Gastroesophageal sphincter (tissue), 4 donors: Measurements from ENCODE around the gene XRCC3. TPM values are rescaled to one million over a fixed set of nuclear protein-coding genes. Genes with fewer than 3 reads are reported as not detected.
A peak's percentile ranks its signal among the peaks of the same experiment; 100 is the strongest.

Experiments
- ATAC-seq: fragments of 150-250 bp; one replicate; pipeline ENCODE4 v1.9.1; 2016; ENCODE audit warnings: mild to moderate bottlenecking, moderate library complexity
- H3K27ac ChIP-seq, 4 donors: fragments of 200-600 bp; sonication (generic) in 3 of 4; 1 replicate in 3 of 4; 2 replicates in 1 of 4; pipeline ENCODE4 v1.5.1; 2016 to 2019
- H3K27me3 ChIP-seq: fragments of 200-600 bp; sonication (generic); one replicate; pipeline ENCODE4 v1.5.1; 2019
- H3K36me3 ChIP-seq, 2 donors: fragments of 200-600 bp; sonication (generic); one replicate each; pipeline ENCODE4 v1.5.1; 2019; ENCODE audit warnings: control low read depth in 1 of 2
- H3K4me1 ChIP-seq, 3 donors: fragments of 200-600 bp; sonication (generic); 1 replicate in 2 of 3; 2 replicates in 1 of 3; pipeline ENCODE4 v1.5.1; 2016 to 2019; ENCODE audit warnings: control low read depth in 2 of 3
- H3K4me3 ChIP-seq, 2 donors: fragments of 200-600 bp; sonication (generic); one replicate each; pipeline ENCODE4 v1.5.1; 2019; ENCODE audit warnings: mild to moderate bottlenecking in 1 of 2, moderate library complexity in 1 of 2
- H3K9me3 ChIP-seq, 3 donors: fragments of 200-600 bp; sonication (generic); one replicate each; pipeline ENCODE4 v1.5.1; 2017 to 2019; ENCODE audit warnings: control low read depth in 2 of 3
- EP300 ChIP-seq: sonication (generic); formaldehyde crosslinking; IDR thresholded peaks from one replicate; pipeline ENCODE4 v1.6.1; 2017; ENCODE audit warnings: antibody characterized with exemption, mild to moderate bottlenecking
- POLR2A ChIP-seq, 2 donors: fragments of 450-650 bp; IDR thresholded peaks; one replicate each; pipeline ENCODE4 v1.6.1; 2017; ENCODE audit warnings: antibody characterized with exemption in 2 of 2, mild to moderate bottlenecking in 2 of 2, moderate library complexity in 1 of 2
- POLR2AphosphoS5 ChIP-seq: sonication (generic); formaldehyde crosslinking; IDR thresholded peaks from one replicate; pipeline ENCODE4 v1.6.1; 2017; ENCODE audit warnings: antibody characterized with exemption
- WGBS, 2 donors: methylation state at CpG; one replicate each; pipeline ENCODE4 v1.1.5; 2018; ENCODE audit warnings: low coverage in 1 of 2; 5-methylcytosine and 5-hydroxymethylcytosine counted together
- total RNA-seq, 4 donors: library from RNA; depleted of rRNA; stranded (reverse); fragments of >200 nt; gene quantifications; one replicate each; pipeline ENCODE4 v1.1.0, GENCODE V29; 2016
- TF ChIP-seq, protein P1 (sequence below), 4 experiments: fragments of 200-600 bp in 2 of 4; fragments of 450-650 bp in 2 of 4; sonication (generic) in 1 of 4; IDR thresholded peaks; one replicate each; pipeline ENCODE4 v1.5.1; 2017 to 2019; ENCODE audit warnings: antibody characterized with exemption in 4 of 4, mild to moderate bottlenecking in 2 of 4, moderate library complexity in 2 of 4

The XRCC3 gene
- total RNA-seq, 4 donors from 2014 or later = 1.2 to 7.8 (median 3.6) TPM

DNA sequence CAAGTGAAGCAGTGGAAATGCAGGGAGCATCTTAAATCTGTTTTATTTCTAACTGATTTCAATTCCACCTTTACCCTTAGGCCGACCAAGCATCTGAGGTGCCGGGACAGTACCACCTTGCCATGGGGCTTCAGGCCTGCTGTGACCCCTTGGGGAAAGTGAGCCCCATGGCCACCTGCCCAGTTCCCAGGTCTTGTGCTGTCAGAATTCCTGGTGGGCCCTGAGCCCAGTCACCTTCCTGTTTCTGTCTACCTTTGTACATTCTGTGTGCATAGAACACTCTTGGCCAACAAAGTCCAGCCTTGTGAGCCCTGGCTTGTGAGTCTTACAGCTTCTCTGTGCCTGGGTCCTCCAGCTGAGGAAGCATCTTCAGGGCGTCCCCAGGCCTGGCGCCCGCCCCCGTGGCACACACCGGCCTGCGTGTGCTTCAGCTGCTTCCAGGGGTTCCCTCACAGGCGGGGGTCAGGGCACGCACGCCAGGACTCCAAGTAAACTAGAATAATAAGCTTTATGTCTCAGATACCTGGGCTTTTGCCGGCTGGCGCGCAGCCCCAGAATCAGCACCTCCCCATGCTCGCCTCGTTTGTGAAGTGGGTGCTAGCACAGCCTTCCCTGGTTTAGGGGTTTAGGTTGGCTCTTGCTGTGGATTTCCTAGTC, 10.6 kb upstream of the XRCC3 start:
- 89% methylated on average over 2 of the region's 16 CpGs; no CpG with 5 or more reads in 1 of the 2 donors for WGBS, 2 donors
- H3K4me1 ChIP-seq = peaks cover 9 to 100% (median 37%) of the 10 kb centered on the region in 3 donors
- peak overlapping the region in 3 of 4 donors; percentile 85 to 98 (median 90) for H3K27ac ChIP-seq

DNA sequence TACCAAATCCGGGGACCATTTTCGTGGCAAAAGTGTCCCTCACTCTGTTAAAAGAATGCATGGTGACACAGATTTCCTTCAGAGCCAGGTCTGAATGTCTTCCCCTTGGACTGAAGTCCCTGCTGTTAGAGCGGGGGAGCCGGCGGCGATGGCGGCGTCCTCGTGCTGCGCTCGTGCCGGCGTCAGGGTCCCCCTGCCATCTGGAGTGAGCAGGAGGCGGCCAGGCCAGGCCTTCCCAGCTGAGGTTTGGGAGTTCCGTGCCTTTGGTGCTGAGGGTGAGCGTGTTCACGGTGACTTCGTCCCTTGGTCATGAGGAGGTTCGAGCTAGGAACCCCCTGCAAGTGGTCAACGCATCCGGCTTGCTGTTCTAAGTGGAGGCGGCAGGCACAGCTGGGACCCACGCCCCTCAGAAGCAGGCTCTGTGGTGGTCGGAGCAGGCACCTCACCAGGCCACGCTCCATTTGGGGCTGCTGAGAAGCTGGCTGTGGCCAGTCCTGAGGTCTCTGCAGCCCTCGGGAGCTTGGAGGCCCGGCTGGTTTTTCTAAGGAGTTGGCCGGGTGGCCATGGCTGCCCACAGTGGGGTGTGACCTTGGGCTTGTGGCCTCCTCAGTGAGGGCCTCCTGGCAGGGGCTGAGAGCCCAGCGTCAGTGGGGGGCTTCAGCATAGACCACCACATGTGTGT, 9.9 kb upstream of the XRCC3 start:
- no peaks in the 10 kb centered on the region for H3K9me3 ChIP-seq
- peaks cover 9 to 100% (median 37%) of the 10 kb centered on the region in 3 donors for H3K4me1 ChIP-seq
- no peak for ATAC-seq
- peaks cover 0 to 53% of the 10 kb centered on the region in 2 donors for H3K36me3 ChIP-seq
- H3K27me3 ChIP-seq = no peaks in the 10 kb centered on the region
- TF ChIP-seq EP300 (no peak), POLR2A (IDR thresholded peaks at IDR 0.05) (no peak), POLR2AphosphoS5 (no peak)
- TF ChIP-seq, protein P1, sequence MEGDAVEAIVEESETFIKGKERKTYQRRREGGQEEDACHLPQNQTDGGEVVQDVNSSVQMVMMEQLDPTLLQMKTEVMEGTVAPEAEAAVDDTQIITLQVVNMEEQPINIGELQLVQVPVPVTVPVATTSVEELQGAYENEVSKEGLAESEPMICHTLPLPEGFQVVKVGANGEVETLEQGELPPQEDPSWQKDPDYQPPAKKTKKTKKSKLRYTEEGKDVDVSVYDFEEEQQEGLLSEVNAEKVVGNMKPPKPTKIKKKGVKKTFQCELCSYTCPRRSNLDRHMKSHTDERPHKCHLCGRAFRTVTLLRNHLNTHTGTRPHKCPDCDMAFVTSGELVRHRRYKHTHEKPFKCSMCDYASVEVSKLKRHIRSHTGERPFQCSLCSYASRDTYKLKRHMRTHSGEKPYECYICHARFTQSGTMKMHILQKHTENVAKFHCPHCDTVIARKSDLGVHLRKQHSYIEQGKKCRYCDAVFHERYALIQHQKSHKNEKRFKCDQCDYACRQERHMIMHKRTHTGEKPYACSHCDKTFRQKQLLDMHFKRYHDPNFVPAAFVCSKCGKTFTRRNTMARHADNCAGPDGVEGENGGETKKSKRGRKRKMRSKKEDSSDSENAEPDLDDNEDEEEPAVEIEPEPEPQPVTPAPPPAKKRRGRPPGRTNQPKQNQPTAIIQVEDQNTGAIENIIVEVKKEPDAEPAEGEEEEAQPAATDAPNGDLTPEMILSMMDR (IDR thresholded peaks at IDR 0.05) = no peak
- peak overlapping the region in 3 of 4 donors; percentile 85 to 98 (median 90) for H3K27ac ChIP-seq
- no peak overlapping the region for H3K4me3 ChIP-seq
- WGBS, 2 donors = 80% methylated on average over 1 of the region's 29 CpGs; no CpG with 5 or more reads in 1 of the 2 donors

More for the DNA sequence above, 10.6 kb upstream of the XRCC3 start:
- TF ChIP-seq POLR2A (IDR thresholded peaks at IDR 0.05) (no peak), EP300 (no peak), POLR2AphosphoS5 (no peak)
- TF ChIP-seq, protein P1 (IDR thresholded peaks at IDR 0.05) = no peak
- Histone ChIP-seq H3K4me3 (no peak overlapping the region), H3K9me3 (no peaks in the 10 kb centered on the region), H3K36me3 (peaks cover 0 to 60% of the 10 kb centered on the region in 2 donors), H3K27me3 (no peaks in the 10 kb centered on the region)
- no peak for ATAC-seq

DNA sequence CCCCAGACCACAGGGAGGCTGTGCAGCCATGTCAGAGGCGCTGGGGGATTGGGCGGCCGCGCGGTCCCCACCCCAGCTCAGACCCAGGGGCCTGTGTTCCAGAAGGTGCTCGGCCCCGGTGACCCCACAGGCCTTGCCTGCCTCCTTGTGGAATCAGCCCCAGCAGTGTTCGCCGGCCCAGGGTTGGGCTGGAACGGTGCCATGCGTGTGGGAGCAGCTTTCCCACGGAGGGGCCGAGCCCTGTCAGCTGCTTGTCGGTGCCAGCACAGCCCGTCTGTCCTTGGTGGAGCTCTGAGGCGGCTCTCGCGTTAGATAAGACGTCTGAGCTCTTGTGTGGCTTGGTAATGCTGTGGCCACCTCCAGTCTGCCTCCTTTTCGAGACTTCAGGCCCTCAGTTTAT, 8.9 kb upstream of the XRCC3 start:
- Histone ChIP-seq H3K36me3 (peaks cover 0 to 43% of the 10 kb centered on the region in 2 donors), H3K4me3 (peak overlapping the region in 1 of 2 donors; percentile 18), H3K27me3 (no peaks in the 10 kb centered on the region), H3K27ac (peak overlapping the region; percentile 75 to 98 (median 88)), H3K9me3 (no peaks in the 10 kb centered on the region), H3K4me1 (peaks cover 9 to 100% (median 41%) of the 10 kb centered on the region in 3 donors)
- ATAC-seq = peak; percentile 60
- WGBS, 2 donors = no CpG with 5 or more reads among the region's 20 CpGs
- TF ChIP-seq EP300 (no peak), POLR2AphosphoS5 (peak; percentile 55)
- TF ChIP-seq, protein P1 (IDR thresholded peaks at IDR 0.05) = peak in 3 of 4 experiments; percentile 13 to 38 (median 23)

DNA sequence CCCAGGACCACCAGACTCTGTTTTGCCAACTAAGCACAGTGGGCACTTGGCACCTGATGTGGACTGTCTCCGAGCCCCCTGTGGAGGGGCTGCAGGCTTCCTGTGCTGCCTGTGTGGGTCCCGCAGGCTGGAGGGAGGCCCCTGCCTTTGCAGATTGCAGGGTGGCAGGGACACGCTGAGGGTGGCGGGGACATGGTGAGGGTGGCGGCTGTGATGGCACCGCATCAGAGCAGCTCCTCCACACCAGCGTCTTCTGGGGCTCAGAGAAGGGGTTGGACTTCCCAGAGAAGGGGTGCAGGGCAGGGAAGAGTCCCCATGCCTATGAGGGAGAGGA, 8.5 kb upstream of the XRCC3 start:
- Histone ChIP-seq H3K9me3 (no peaks in the 10 kb centered on the region), H3K36me3 (peaks cover 0 to 39% of the 10 kb centered on the region in 2 donors), H3K27ac (peak overlapping the region; percentile 75 to 98 (median 88)), H3K27me3 (no peaks in the 10 kb centered on the region), H3K4me1 (peaks cover 9 to 100% (median 43%) of the 10 kb centered on the region in 3 donors), H3K4me3 (peak overlapping the region in 1 of 2 donors; percentile 18)
- TF ChIP-seq, protein P1 (IDR thresholded peaks at IDR 0.05) = no peak
- peak; percentile 4 for ATAC-seq
- no CpG with 5 or more reads among the region's 7 CpGs for WGBS, 2 donors
